Adipose tissue (tissue), 3 donors: Measurements from ENCODE around the gene TJP3. TPM values are rescaled to one million over a fixed set of nuclear protein-coding genes. Genes with fewer than 3 reads are reported as not detected.

Source experiments
- H3K27ac ChIP-seq: one replicate; pipeline ENCODE4 v1.5.1; 2013; ENCODE audit warnings: low read depth, low read length
- WGBS, 3 donors: extraction: QIAGEN DNeasy Blood & Tissue Kit; methylation state at CpG; one replicate each; pipeline ENCODE4 v1.1.7; 2013; 5-methylcytosine and 5-hydroxymethylcytosine counted together
- polyA plus RNA-seq, 3 donors: library from polyadenylated mRNA; stranded (reverse); fragments of 200-250 nt; gene quantifications; one replicate each; pipeline ENCODE4 v1.2.3, GENCODE V29; 2013
- donor health status: healthy with polysubstance abuse.
- donor health status: Bipolar disorder and iron deficiency.
- donor health status: healthy.

The TJP3 gene
- polyA plus RNA-seq, 3 donors: 0.45 to 7.4 (median 4.2) TPM

DNA sequence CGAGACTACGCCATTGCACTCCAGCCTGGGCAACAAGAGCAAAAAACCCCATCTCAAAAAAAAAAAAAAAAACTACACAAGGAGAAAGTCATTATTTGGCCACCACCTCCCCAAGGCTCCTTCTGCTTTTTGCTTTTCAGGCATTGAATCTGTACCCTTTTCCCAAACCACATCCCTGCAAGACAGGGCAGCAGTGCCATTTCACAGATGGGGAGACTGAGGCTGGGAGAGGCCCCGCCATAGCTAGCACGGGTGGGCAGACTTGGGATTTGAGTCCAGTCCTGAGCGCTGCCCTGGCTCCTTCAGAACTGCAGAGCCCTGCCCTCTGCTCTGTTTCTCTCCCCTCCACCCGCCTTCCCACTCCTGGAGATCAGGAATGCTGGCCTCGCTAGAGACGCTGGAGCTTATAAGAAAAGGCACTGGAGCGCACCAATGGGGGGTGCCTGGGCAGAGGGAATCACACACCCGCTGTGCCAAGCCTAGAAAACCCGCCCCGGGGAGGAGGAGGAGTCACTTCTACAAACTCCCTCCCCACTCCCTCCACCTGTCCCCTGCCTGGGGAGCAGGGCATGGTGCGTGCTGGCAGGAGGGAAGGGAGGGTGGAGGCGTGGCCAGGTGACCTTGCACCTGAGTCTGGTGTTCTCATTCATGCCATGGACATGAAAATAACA is 17.6 kb downstream of the TJP3 start:
- H3K27ac ChIP-seq: no peak overlapping the region
- WGBS, 3 donors: 17 to 34% (median 30%) methylated on average over 14 of the region's 14 CpGs

DNA sequence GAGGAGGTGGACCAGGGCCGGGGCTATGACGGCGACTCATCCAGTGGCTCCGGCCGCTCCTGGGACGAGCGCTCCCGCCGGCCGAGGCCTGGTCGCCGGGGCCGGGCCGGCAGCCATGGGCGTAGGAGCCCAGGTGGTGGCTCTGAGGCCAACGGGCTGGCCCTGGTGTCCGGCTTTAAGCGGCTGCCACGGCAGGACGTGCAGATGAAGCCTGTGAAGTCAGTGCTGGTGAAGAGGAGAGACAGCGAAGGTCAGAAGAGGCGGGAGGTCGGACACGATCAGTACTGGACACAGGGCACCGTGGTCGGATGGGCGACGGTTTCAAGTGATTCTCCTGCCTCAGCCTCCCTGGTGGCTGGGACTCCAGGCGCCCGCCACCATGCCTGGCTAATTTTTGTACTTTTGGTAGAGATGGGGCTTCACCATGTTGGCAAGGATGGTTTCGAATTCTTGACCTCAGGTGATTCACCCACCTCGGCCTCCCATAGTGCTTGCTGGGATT is 22.3 kb downstream of the TJP3 start:
- WGBS, 3 donors: 94 to 95% (median 95%) methylated on average over 30 to 32 of the region's 32 CpGs
- H3K27ac ChIP-seq: no peak overlapping the region

DNA sequence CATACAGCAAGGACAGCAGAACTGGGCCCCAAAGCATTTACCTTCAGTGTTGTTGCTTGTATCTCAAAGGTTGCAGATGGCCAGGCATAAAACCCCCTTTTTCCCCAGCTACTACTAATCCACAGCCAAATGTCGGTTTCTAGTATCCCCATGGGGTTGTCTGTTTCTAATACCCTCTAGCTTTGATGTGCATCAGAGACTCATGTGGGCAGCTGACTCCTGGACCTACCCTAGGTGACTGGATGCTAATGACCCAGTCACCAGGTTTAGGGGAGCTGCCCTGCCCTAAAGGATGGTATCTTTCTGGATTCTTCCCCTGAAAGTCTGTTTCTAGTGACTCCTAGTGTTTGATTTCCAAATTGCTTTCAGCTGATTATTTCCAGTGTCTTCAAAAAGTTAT is 23.9 kb downstream of the TJP3 start:
- no peak overlapping the region for H3K27ac ChIP-seq
- 90 to 94% (median 94%) methylated on average over 1 of the region's 1 CpG for WGBS, 3 donors

DNA sequence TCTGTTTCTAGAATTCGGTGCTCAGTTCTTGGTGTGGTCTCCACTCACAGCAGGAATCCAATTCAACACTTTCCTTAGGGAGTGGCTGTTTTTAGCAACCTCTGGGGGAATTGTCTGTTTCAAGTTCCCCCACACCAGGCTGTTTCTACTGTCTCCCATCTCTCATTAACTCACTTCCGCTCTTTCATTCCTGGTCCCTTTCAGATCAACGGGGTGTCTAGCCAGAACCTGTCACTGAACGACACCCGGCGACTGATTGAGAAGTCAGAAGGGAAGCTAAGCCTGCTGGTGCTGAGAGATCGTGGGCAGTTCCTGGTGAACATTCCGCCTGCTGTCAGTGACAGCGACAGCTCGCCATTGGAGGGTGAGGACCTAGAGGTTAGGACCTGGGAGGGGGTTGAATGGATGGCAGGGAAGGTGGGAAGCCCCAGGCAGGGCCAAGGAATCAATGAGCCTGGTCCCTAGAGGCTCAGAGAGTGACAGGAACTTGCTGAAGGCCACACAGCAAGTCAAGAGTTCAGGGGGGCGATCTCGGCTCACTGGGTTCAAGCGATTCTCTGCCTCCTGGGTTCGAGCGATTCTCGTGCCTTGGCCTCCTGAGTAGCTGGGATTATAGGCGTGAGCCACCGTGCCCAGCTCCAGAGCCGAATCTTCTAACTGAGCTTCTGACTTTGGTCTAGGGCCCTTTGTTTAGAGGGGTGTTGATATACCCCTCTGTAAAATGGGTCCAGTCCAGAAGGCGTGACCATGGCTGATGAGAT is 25.5 kb downstream of the TJP3 start:
- H3K27ac ChIP-seq: no peak overlapping the region
- WGBS, 3 donors: 79 to 88% (median 83%) methylated on average over 20 of the region's 20 CpGs

DNA sequence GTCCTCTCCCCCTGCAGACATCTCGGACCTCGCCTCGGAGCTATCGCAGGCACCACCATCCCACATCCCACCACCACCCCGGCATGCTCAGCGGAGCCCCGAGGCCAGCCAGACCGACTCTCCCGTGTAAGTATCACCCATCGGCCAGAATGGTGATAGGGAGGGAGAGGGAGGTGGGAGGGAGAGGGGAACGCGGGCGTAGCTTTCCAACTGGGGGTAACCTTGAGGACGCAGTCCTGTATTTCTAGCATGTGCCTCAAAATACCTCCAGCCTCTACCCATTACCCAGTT is 26.1 kb downstream of the TJP3 start:
- WGBS, 3 donors: 88 to 93% (median 91%) methylated on average over 14 of the region's 14 CpGs
- no peak overlapping the region for H3K27ac ChIP-seq

DNA sequence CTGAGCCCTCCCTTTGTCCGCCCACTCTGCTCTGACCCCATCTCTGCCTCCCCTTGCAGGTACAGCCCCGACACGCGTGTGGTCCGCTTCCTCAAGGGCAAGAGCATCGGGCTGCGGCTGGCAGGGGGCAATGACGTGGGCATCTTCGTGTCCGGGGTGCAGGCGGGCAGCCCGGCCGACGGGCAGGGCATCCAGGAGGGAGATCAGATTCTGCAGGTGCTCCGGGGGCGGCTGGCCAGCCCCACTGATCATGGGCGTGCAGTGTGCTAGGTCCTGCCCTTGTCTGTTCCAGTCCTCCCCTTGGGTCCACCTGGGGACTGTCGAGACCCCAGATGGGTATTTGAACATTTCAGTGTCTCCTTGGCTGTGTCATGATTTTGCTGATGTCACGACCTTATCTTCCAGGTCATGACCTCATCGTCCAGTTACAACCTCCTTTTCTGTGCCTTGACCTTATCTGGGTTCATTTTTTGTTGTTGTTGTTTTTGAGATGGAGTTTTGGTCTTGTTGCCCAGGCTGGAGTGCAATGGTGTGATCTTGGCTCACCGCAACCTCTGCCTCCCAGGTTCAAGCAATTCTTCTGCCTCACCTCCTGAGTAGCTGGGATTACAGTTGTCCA is 28.0 kb downstream of the TJP3 start:
- 82 to 93% (median 84%) methylated on average over 21 of the region's 21 CpGs for WGBS, 3 donors
- no peak overlapping the region for H3K27ac ChIP-seq

DNA sequence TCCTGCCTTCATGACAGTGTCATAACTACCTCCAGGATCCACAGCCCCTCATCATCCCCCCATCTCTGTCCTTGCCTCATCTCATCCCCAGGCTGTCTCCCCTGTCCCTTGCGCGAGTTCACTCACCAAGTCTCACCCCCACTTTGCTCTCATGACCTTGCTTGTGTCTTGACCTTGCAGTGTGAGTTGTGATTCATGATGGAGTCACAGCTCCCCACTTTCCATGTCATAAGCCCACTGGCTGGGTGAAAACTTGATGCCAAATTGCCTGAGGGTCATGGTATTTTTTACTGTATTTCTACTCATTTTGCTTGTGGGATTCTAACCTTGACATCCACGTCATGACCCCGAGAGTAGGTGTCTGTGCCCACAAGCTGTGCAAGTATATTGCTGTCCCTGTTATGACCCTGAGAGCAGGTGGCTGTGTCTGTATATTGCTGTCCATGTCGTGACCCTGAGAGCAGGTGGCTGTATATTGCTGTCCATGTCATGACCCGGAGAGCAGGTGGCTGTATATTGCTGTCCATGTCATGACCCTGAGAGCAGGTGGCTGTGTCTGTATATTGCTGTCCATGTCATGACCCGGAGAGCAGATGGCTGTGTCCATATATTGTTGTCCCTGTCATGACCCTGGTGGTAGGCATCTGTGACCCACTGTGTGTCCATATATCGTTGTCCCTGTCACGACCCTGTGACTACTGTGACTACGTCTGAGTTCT is 29.5 kb downstream of the TJP3 start:
- H3K27ac ChIP-seq: no peak overlapping the region
- 88 to 90% (median 89%) methylated on average over 10 of the region's 10 CpGs for WGBS, 3 donors

DNA sequence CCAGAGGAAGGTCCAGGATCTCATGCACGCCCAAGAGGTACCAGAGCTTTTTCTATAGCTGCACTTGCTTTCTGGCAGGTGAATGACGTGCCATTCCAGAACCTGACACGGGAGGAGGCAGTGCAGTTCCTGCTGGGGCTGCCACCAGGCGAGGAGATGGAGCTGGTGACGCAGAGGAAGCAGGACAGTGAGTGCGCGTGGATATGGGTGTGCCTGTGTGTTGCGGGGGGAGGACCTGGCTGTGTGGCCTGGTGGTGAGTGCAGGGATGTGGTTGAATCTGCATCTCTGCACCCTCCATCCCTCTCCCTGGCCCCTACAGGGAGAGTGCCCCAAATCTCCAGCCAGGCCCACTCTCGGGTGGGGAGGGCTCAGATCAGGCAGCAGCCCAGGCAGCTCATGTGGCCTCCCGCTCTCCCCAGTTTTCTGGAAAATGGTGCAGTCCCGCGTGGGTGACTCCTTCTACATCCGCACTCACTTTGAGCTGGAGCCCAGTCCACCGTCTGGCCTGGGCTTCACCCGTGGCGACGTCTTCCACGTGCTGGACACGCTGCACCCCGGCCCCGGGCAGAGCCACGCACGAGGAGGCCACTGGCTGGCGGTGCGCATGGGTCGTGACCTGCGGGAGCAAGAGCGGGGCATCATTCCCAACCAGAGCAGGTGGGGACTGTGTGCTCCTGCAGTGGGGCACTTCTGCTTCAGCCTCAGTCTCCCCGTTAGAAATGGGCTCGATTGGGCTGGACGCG is 30.5 kb downstream of the TJP3 start:
- 83 to 90% (median 86%) methylated on average over 32 of the region's 32 CpGs for WGBS, 3 donors
- no peak overlapping the region for H3K27ac ChIP-seq

DNA sequence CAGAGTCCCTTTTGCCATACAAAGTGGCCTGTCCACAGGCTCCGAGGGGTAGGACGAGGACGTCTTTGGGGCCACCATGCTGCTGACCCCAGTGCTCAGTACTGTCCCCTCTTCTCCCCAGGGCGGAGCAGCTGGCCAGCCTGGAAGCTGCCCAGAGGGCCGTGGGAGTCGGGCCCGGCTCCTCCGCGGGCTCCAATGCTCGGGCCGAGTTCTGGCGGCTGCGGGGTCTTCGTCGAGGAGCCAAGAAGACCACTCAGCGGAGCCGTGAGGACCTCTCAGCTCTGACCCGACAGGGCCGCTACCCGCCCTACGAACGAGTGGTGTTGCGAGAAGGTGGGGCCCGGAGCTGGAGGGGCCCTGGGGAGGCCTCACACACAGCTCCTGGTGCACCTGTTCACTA is 32.2 kb downstream of the TJP3 start:
- WGBS, 3 donors: 88 to 96% (median 93%) methylated on average over 24 of the region's 24 CpGs
- H3K27ac ChIP-seq: no peak overlapping the region

DNA sequence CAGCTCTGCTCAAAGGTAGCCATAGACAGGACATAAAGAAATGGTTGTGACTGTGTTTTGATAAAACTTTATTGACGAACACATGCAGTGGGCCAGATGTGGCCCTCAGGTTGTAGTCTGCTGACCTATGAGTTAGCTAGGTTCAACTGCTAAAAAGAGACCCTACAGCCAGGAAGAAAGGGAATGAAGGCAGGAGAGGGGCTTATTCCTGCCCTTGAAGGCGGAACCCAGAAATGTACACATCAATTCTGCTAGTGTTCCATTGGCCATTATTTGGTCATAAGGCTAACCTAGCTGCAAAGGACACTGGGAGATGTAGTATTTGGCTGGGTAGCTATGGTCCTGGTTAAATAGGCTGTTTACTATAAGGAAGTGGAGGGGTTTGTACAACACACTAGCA is 35.3 kb downstream of the TJP3 start:
- 93 to 98% (median 96%) methylated on average over 2 of the region's 2 CpGs for WGBS, 3 donors
- H3K27ac ChIP-seq: no peak overlapping the region

DNA sequence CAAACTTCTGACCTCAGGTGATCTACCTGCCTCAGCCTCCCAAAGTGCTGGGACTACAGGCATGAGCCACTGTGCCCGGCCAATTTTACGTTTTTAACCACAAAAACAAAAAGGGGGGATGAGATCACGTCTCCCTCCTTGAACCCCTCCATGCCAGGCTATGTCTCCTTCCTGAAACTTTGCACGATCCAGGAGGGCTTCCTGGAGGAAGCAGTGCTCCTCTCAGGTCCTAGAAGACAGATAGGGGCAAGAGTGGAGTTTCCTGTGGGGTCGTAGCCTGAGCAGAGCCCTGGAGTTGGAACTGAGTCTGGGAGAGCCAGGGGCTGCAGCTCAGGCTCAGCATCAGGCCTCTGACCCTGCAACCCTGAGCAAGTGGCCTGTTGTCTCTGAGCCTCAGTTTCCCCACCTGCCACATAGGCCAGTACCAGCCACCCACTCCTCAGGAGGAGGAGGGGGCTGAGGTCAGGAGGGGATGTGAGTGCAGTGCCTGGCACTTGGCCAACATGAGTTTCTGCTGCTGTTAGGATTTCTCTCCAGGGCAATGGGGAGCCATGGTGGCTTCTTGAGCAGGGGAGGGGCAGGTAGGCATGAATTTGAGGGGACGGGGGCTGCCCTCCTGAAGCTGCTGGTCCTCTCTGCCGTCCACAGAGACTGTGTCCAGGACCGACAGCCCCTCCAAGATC is 37.3 kb downstream of the TJP3 start:
- 62 to 77% (median 66%) methylated on average over 8 of the region's 8 CpGs for WGBS, 3 donors

DNA sequence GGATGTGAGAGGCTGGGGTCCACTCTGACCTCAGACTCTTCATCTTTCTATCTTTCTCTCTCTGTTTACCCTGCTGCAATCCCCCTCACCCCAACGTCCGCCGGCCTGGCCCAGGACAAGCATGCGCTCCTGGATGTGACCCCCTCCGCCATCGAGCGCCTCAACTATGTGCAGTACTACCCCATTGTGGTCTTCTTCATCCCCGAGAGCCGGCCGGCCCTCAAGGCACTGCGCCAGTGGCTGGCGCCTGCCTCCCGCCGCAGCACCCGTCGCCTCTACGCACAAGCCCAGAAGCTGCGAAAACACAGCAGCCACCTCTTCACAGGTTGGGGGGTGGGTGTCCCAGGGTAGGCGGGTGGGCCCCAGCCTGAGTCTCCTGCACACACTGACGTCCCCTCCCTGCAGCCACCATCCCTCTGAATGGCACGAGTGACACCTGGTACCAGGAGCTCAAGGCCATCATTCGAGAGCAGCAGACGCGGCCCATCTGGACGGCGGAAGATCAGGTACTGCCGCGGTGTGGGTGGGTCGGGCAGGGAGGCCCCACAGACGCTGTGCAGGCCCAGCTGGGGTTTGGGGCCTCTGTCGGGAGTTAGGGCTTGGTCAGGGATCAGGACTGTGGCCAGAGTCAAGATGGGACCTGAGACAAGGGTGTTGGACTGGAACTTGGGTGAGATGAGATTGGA is 38.3 kb downstream of the TJP3 start:
- WGBS, 3 donors: 65 to 76% (median 70%) methylated on average over 28 to 31 of the region's 31 CpGs
- H3K27ac ChIP-seq: no peak overlapping the region

More for the DNA sequence above, 37.3 kb downstream of the TJP3 start:
- H3K27ac ChIP-seq: no peak overlapping the region

DNA sequence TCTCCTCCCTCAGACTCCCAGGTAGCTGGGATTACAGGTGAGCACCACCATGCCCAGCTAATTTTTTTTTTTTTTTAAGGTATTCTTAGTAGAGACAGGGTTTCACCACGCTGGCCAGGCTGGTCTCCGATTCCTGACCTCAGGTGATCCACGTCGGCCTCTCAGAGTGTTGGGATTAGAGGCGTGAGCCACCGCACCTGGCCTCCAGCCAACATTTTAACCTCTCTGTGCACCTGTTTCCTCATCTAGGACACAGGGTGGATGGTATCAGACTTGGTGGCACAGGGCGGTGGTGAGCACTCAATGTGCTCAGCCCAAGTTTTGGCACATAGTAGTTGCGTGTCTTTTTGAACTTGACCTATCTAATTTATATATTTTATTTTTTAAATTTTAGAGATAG is 40.8 kb downstream of the TJP3 start:
- no peak overlapping the region for H3K27ac ChIP-seq
- WGBS, 3 donors: 63 to 80% (median 78%) methylated on average over 8 of the region's 8 CpGs

DNA sequence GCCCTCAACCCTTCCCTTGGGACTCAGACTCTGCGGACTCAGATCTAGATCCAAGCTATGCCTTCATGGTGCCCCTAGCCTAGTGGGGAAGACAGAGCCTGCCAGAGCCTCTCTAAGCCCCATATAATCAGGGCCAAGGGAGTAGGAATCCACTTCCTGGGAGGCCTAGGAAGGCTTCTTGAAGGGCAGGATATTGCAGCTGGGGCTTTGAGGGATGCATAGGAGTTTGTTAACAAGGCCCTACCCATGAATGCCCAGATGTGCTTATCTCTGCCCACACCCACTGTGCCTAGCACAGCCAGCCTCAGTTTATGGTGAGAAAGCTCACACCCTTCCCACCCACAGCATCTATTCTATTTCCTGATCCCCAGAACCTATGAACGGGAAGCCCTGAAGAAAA is 42.0 kb downstream of the TJP3 start:
- 100% methylated on average over 2 of the region's 2 CpGs for WGBS, 3 donors
- H3K27ac ChIP-seq: no peak overlapping the region

DNA sequence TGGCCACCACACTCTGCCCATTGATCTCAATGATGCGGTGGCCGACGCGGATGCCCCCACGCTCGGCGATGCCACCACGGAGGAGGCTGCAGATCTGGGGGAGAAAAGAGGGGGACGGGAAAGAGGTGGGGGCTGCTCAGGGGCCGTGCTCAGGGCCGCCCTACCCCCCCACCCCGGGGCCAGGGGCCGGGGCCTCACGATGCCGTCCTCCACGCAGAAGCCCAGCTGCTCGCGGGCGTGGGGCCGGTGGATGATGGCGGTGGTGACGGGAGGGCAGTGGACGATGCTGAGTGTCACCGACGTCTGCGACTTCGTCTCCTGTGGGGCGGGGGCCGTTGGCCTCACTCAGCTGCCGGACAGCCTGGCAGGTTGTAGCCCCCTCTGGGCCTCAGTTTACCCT is 43.1 kb downstream of the TJP3 start:
- H3K27ac ChIP-seq: no peak overlapping the region
- WGBS, 3 donors: 93 to 97% (median 95%) methylated on average over 26 to 30 of the region's 30 CpGs

DNA sequence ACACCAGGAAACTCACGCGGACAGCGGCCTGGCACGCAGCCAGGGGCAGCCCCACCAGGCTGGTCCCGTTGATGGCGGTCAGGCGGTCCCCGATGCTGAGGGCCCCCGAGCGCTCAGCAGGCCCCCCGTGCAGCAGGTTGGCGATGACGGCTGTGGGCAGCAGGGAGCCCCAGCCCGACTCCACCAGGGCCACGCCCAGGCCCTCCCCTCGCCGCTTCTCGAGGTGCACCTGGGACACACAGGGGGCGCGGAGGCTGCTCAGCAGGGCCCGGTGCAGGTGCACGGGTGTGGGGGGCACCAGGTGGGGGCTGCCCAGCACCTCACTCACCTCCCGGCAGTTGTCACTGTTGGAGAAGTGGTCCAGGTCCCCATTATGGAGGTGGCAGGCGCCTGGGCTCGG is 44.3 kb downstream of the TJP3 start:
- 81 to 88% (median 83%) methylated on average over 24 to 25 of the region's 25 CpGs for WGBS, 3 donors
- no peak overlapping the region for H3K27ac ChIP-seq

DNA sequence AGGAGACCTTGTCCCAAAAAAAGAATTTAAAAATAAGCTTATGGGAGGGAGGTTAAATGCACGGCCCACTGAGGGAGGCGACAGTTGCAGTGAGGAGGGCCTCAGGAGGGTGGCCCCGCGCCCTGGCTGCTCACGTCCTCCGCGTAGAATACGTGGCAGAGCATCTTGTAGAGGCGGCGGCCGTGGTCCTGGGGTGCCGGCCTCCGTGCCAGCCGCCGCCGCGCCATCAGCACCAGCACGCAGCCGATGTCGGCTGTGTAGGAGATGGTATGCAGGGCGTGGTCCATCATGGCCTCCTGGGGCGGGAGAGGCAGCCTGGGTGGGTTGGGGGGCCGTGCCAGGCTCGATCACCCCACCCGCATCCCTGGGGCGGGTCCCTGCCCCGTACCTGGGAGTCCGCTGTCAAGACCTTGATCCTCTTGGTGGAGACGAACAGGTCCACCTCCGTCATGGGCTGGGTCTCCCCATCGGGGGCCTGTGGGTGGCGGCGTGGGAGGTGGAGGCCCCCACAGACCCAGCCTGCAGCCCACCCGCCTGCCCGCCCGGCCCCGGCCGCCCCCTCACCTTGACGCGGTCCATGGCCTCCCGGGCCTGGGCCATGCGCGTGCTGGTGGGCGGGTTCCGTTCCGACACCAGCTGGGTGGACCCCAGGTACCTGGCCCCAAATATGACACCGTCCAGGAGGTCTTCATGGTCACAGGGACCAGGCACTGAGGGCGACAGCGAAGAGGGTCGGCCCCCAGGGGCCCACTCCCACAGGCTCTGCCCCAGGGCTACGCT is 45.6 kb downstream of the TJP3 start:
- no peak overlapping the region for H3K27ac ChIP-seq
- WGBS, 3 donors: 95 to 96% (median 95%) methylated on average over 44 to 51 of the region's 51 CpGs
